Regular cardiac myocyte (primary cell): Measurements from ENCODE around the gene PTPN9. TPM values are rescaled to one million over a fixed set of nuclear protein-coding genes. Genes with fewer than 3 reads are reported as not detected.

ENCODE experiments used
- total RNA-seq: library from RNA; depleted of rRNA; stranded (reverse); fragments of >200 nt; gene quantifications from 2 replicates; pipeline ENCODE4 v1.2.3, GENCODE V29; 2014

Gene PTPN9
- 17.8 and 18.2 TPM in 2 replicates for total RNA-seq

DNA sequence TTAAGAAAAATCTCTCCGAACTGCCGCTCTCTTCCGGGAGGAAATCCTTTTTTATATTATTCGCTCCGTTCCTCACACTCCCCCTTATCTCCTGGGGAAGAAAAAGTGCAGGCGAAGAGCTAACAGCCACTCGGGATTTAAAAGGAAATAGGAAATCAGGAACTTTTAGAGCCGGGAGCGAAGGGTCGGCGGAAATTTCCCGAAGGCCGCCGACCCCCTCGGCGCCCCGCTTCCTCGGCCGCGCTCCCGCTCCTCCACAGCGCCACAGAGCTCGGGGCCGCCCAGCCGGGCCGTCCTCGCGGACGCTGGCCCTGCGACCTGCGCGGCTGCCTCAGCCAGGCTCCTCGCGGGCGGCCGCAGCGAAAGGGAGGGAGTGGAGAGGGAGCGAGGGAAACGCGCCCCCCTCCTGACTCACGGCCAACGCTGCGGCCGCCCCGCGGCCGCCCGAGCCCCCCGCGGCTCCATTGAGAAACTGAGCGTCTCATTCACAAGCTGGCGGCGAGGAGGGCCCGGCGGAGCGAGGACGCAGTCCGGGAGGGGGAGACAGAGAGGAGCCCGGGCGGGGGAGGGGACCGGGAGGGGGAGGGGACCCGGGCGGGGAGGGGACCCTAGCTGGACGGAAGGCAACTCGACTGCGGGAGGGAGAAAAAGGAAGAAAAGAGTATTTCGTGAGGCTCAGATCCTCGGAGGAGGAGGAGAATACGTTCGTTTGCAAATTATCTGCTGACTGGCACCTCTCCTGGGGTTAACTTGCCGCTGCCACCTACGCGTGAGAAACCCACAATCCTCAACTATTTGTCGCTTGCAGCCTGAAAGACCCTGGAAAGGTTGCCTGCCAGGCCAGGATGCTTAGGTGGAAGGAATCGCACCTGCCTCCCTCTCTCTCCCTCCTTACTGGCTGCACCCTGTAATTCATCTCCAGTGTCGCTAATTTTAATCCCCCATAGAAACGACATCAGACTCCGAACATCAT is at the start of gene PTPN9:
Gene PTPN9, minus strand, starts transcription at position 368 of the 973 bp plus-strand sequence. CDS start 539 bp downstream, outside the sequence.

DNA sequence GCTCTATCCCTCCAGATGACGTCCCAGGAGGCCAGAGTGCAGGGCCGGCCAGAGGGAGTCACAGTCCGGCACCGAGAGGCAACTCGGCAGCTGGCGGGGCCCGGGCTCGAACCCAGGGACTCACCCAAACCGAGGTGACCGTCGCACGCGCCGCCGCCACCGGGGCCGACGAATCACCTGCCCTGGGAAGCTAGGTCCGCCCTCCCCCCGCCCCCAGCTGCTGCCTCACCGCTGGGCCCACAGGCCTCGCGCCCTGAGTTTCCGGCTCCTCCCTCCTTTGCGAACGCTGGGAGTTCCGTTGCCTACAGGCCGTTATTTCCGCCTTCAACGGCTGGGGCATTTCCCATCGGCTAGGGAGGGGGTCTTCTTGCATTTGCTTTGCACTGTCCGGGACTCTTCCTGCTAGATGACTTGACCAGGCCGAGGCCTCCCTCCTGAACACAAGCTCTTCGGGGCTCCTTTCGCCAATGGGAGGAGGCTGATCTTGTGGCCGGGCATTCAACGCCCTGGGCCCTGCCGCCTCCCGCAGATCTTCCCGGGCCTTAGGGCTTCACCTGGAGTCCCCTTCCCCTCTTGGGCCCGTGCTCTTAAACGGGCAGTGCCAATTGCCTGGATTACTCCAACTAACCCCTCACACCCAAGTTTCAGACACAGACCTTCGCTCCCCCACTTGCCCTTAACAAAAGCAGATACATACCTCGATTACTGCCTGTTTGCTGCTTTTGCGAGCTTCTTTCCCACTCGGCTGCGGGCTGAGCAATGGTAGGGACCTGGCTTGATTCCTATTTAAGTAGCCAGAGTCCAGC is 46.6 kb upstream of the PTPN9 start, which contains the start of gene SNUPN:
Gene SNUPN, minus strand, starts transcription at position 184 of the 806 bp plus-strand sequence. CDS start 4,674 bp downstream, outside the sequence.

DNA sequence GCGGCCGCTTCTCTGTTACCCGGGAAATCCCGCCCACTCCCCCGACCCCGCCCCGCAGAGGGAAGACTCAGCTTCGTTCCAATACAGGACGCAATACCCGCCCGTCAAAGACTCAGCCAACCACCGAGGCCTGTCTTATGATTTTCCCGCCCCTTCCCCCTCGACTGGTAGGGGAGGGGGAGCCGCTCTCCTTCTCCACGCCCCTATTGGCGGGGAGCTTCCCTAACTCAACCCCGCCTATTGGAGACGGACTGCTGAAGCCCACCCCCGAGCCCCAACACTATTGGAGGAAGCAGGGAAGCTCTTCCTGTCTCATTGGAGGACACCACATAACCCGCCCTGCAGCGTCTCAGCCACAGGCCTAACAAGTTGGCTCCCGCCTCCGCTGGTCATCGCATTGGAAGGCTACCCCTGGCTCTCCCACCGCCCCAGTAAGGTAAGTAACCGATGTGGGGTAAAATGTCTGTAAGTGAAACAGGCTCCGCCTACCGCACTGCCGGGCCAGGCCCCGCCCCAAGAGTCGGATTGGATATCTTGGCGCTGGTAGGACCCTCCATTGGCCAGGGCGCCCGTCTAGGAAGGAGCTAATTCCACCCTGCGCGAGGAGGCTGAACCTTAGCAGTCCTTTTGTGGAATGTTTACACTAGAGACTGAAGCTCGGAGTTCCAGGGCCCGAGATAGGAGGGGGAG is 127.3 kb downstream of the PTPN9 start, which contains the start of gene SIN3A:
Gene SIN3A, minus strand, starts transcription at position 17 of the 690 bp plus-strand sequence. CDS start 21,315 bp downstream, outside the sequence.

Other genes starting within 250 kb of the PTPN9 start
- 36.1 and 85.7 TPM in 2 replicates for gene COMMD4, start 243.3 kb downstream of the PTPN9 start, total RNA-seq
- 1.7 and 7.0 TPM in 2 replicates for gene NEIL1, start 232.3 kb downstream of the PTPN9 start, total RNA-seq
- gene MAN2C1, start 210.7 kb downstream of the PTPN9 start, total RNA-seq, result 80.5 and 119 TPM in 2 replicates
- 14.1 and 18.6 TPM in 2 replicates for gene SIN3A, start 127.6 kb downstream of the PTPN9 start, total RNA-seq
- gene SNUPN, start 46.4 kb upstream of the PTPN9 start, total RNA-seq, result 33.9 and 34.7 TPM in 2 replicates
- gene IMP3, start 60.9 kb upstream of the PTPN9 start, total RNA-seq, result 111 and 119 TPM in 2 replicates
- 15.3 and 28.2 TPM in 2 replicates for gene SNX33, start 68.6 kb upstream of the PTPN9 start, total RNA-seq
- 50.2 and 70.7 TPM in 2 replicates for gene CSPG4, start 133.5 kb upstream of the PTPN9 start, total RNA-seq